Stimulated activated CD8-positive, alpha-beta memory T cell treated with anti-CD3 and anti-CD28 coated beads, Interleukin-4, amount 100 ng/mL, for 24 hours (primary cell): ENCODE results near the gene BACH2.

Experiments used
- DNase-seq: peaks from one replicate; pipeline ENCODE4 v3.0.0-alpha.2; 2020; ENCODE audit warnings: low read depth

Gene BACH2

GRCh38 chr6:89966913-89967312 is 329.7 kb downstream of the BACH2 start:
- DNase-seq: no peak

- no peak for DNase-seq
Observed at GRCh38 chr6:89966228-89966544, 330.5 kb downstream of the BACH2 start.

DNA sequence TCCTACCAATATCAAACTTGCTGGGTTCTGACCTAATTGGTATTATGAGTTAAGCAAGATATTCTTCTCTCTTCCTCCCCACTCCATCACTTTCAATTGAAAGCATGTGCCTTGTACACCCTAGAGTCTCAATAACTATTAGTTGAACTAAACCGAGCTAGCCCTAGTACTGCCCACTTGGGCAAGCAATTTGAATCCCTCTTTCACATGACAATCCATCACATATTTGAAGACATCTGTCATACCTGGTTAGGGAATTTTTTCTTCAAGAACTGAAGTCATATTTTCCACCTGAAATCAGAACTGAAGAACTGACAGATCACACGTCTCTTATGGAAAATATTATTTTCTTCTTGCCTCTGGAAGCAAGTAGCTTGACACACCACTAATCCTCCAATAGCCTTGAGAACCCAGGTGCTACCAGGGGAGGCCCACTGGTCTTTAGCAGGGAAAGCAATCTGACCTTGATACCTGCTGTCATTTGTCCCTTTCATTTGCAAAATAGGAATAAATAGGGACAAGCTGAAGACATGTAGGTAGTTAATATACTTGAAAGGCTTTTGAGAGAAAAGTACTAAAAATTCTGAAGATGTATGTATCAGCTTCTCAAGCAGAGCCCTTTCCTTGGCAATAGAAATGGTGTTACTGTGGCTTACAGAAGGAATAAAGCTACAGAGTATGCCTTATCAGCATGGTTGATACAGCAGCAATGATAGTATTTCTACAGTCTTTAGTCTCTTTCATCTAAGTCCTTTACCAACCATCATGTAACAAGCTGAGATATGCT is 331.0 kb downstream of the BACH2 start:
- no peak for DNase-seq

DNA sequence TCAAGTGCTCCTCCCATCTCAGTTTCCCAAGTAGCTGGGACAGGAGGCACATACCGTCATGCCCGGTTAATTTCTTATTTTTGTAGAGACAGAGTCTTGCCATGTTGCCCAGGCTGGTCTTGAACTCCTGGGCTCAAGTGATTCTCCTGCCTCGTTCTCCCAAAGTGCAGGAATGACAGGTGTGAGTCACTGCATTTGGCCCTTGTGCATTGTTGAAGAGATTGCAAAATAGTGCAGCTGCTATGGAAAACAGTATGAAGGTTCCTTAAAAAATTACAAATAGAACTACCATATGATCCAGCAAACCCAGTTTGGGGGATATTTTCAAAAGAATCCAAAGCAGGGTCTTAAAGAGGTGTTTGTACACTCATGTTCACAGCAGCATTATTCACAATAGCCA is 333.3 kb downstream of the BACH2 start:
- DNase-seq: no peak

- no peak for DNase-seq
Observed at GRCh38 chr6:89961481-89961880, 335.2 kb downstream of the BACH2 start.

GRCh38 chr6:89959883-89960282 is 336.8 kb downstream of the BACH2 start:
- no peak for DNase-seq

GRCh38 chr6:89956182-89956581 is 340.5 kb downstream of the BACH2 start:
- DNase-seq: no peak

DNA sequence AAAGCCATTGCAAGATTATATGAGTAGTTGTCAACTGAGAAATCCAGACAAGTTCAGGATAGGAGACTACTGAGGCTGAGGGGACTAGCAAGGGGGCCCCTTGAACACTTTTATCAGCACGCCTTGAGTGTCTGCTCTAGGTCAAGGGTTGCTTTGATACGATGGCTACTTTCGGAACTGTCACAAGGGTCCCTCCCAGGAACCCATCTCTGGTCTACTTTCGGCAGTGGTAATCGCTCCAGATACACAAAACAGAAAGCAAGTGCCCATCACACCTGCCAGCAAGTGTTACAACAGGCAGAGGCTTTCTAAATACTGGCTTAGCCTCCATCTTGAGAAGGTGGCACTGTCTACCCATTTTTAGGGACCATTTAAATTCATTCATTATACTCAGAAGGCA is 341.3 kb downstream of the BACH2 start:
- no peak for DNase-seq

DNA sequence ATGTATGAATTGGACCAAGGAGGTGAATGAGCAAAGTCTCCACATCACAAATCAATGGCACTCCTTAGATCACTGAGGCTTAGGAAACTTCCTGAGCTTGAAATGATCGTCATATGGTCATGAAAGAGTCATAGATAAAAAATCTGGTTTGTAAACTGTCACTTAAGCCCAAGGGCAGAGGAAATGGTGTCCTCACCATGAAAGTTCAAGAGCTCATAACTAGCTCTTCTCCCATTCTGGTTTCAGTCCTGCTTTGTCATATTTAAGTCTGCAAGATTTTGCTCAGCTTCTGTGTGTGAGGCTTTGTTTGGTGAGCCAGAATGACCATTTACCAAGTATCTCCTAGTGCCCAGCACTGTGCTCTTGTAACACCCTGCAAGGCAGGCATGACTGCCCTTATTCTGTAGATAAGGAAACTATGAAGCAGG is 341.9 kb downstream of the BACH2 start:
- DNase-seq: no peak

- DNase-seq: peak; percentile 22
Observed at GRCh38 chr6:89952686-89953085, 344.0 kb downstream of the BACH2 start.

DNA sequence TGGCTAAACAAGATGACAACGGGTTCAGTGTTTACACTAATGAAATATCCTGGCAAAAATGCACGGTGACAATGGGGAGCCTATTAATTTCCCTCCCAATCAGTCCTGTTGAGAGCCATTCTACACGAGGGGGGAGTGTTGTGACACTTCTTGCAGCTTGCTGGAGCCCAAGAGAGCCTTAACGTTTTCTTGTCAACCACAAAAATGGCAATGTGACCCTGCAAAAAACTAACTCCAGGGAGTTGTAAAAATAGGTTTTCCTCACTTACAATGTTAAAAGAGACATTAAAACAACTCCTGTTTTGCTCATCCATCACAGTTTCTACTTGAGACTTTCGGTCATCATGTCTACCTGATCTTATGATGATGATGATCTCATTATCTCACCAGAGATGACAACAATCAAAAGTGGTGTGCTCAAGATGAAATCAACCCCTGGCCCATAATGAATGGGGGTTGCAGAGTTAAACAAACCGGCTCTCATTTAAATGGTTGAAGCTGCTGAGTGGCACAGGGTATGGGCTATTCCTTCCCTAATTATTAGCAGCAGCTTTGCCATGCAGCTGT is 344.5 kb downstream of the BACH2 start:
- no peak for DNase-seq

GRCh38 chr6:89951574-89952104 is 345.0 kb downstream of the BACH2 start:
- no peak for DNase-seq

GRCh38 chr6:89950879-89951391 is 345.7 kb downstream of the BACH2 start:
- no peak for DNase-seq

DNA sequence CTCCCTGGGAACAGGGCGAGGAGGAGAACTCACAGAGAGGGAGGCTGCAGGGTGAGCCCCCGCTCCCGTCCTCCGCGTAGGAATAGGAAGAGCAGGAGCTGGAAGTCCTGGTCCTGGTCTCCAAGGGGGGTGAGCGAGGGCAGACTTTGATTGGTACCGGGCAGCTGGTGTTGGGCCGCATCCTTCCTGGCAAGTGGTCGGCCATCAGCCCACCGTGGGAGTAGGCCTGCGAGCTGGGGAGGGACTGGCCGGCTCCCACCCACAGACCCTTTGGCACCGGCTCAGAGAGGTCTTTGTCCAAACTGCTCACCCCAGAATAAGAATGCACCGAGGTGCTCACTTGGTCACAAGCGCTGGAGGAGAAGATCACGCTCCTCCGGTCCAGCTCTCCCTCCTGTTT is 346.2 kb downstream of the BACH2 start:
- DNase-seq: no peak

DNA sequence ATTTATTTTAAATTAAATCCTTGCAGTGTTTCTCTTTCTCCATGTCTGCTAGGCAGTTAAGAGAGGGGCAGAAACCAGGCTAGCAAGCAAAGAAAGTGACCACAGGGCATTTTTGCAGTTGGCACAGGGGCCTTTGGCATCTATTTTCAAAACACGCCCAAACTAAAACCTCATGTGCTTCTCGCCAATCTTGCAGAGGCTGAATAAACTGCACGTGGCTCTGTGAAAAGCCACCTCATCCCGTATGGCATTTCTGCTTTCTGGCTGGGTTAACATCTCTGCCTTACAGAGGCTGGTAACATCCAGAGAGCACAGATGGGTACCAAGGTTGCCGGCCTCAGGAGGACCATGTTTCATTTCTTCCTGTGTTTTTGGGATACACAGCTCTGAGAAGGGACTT is 347.8 kb downstream of the BACH2 start:
- DNase-seq: no peak

DNA sequence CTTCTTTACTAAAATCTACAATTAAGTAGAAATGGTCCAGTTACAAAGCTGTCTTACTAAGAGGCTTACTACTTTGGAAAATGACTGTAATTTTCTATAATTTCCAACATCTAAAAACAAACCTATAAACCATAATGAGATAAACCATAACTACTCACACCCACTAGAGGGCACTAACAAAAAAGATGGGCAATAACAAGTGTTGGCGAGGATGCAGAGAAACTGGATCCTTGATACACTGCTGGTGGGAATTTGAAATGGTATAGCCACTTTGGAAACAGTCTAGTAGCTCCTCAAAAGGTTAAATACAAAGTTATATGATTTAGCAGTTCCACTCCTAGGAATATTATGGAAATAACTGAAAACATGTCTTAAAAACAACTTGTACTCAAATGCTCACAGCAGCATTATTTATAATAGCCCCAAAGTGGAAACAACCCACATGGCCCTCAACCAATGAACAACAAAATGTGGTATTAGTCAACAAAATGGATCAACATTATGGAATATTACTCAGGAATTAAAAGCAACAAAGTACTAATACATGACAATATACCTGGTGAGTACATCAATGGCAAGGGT is 351.7 kb downstream of the BACH2 start:
- DNase-seq: no peak

DNA sequence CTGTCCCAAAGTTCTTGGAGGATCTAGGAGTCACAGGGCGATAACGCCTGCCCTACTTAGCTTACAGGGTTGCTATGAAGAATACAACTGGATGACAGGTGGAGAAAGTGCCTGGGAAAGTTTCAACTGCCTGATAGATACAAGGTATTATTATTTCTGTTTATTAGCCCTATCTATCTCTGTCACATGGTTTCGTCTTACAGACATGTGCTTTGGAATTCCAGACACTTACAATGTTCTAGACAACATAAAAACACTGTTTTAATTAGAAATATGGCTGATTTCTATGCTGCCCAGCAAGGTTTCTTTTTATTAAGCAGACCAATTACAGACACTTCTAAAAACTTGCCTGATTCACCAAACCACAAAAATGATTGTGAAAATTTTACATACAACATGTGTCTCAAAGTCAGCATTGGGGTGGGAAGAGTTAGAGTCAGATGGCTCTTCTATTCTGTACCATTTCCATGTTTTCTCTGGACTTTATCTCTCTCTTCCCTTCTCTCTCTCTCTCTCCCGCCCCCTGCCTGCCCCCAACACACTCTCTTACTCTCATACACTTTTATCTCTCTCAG is 352.4 kb downstream of the BACH2 start:
- no peak for DNase-seq

GRCh38 chr6:89942601-89943000 is 354.0 kb downstream of the BACH2 start:
- DNase-seq: no peak

GRCh38 chr6:89941763-89942497 is 354.7 kb downstream of the BACH2 start:
- no peak for DNase-seq

DNA sequence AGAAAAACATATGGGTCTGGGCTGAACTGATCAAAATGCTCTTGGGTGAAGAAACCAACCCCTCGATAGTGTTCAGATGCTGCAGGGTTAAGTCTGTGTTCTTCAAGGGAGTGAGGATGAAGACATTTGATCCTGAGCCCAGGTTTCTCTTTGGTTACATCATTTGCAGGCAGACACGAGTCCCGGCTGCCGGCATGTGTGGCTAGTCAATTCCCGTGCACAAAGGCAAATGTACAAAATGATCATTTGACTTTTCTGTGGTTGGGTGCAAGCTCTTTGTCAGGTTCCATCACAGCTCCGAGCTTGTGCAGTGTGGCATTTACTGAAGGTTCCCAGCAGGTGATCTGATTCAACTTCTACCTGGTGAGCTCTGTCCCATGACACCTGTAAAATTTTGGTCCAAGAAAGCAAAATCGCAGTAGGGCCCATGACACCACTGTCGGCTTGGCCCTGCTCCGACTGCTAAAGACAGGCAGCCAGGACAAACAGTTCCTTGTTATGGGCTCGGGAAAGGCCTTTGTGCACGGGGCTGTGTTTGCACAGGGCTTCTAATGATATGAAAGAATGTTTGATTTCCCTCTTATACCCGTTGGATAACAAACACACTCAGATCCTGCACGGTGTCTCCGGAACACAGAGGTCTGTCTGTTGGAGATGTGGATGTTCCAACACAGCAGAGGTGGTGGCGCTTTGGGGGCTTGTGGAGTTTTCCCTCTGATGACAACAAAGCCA is 355.4 kb downstream of the BACH2 start:
- DNase-seq: no peak

GRCh38 chr6:89940225-89941027 is 356.2 kb downstream of the BACH2 start:
- DNase-seq: no peak
